HepG2 (cell line): Measurements from ENCODE around the gene ENO1. TPM values are rescaled to one million over a fixed set of nuclear protein-coding genes. Genes with fewer than 3 reads are reported as not detected.

Source experiments
- CENPT ChIP-seq: sonication (generic); formaldehyde crosslinking; IDR thresholded peaks from 2 replicates; pipeline ENCODE4 v1.8.0; 2022; ENCODE audit warnings: low read depth, mild to moderate bottlenecking, moderate library complexity, missing genetic modification reagents
- ETV5 ChIP-seq: IDR thresholded peaks from 2 replicates; pipeline ENCODE4 v1.6.1; 2018; ENCODE audit warnings: missing biosample characterization, missing genetic modification reagents, inconsistent platforms, borderline replicate concordance
- GMEB1 ChIP-seq: sonication (generic); formaldehyde crosslinking; IDR thresholded peaks from 2 replicates; pipeline ENCODE4 v1.5.1; 2020; ENCODE audit warnings: missing genetic modification reagents, mild to moderate bottlenecking, borderline replicate concordance
- HMGXB4 ChIP-seq, 2 experiments: sonication (generic) in 1 of 2; formaldehyde crosslinking in 1 of 2; IDR thresholded peaks; 2 replicates each; pipeline versions ENCODE4 v1.4.0 to v1.6.1; 2018 to 2020; ENCODE audit warnings: missing genetic modification reagents in 2 of 2, borderline replicate concordance in 1 of 2, low read depth in 1 of 2, mild to moderate bottlenecking in 1 of 2, missing biosample characterization in 1 of 2
- RFXANK ChIP-seq: IDR thresholded peaks from 2 replicates; pipeline ENCODE4 v1.6.1; 2016
- SETDB1 ChIP-seq: sonication (generic); formaldehyde crosslinking; IDR thresholded peaks from 2 replicates; pipeline ENCODE4 v1.5.1; 2020; ENCODE audit warnings: missing genetic modification reagents, mild to moderate bottlenecking, borderline replicate concordance
- ZNF17 ChIP-seq: sonication (generic); formaldehyde crosslinking; IDR thresholded peaks from 2 replicates; pipeline ENCODE4 v1.5.0; 2020; ENCODE audit warnings: mild to moderate bottlenecking, missing genetic modification reagents
- ZNF44 ChIP-seq: sonication (generic); formaldehyde crosslinking; IDR thresholded peaks from 2 replicates; pipeline ENCODE4 v1.5.1; 2020; ENCODE audit warnings: mild to moderate bottlenecking, missing genetic modification reagents
- ZNF552 ChIP-seq: sonication (generic); formaldehyde crosslinking; IDR thresholded peaks from 2 replicates; pipeline ENCODE4 v1.9.0; 2022; ENCODE audit warnings: missing genetic modification reagents, mild to moderate bottlenecking, borderline replicate concordance
- ZNF660 ChIP-seq: sonication (generic); formaldehyde crosslinking; IDR thresholded peaks from 2 replicates; pipeline ENCODE4 v1.5.1; 2020; ENCODE audit warnings: mild to moderate bottlenecking, low read depth, missing genetic modification reagents, borderline replicate concordance
- ZNF773 ChIP-seq: sonication (generic); formaldehyde crosslinking; IDR thresholded peaks from 2 replicates; pipeline ENCODE4 v1.4.0; 2020; ENCODE audit warnings: missing genetic modification reagents, borderline replicate concordance
- ZNF780A ChIP-seq: sonication (generic); formaldehyde crosslinking; IDR thresholded peaks from 2 replicates; pipeline ENCODE4 v1.8.0; 2022; ENCODE audit warnings: mild to moderate bottlenecking, missing genetic modification reagents, moderate library complexity
- polyA plus RNA-seq, 8 experiments: library from polyadenylated mRNA; depleted of rRNA in 3 of 8; stranded (reverse) in 7 of 8; unstranded in 1 of 8; fragments of >200 nt; fragmentation: Illumina TruSeq in 4 of 8; extraction: Trizol in 4 of 8; gene quantifications; 2 replicates each; pipeline versions ENCODE4 v1.2.1 to v1.2.3, GENCODE V29; 2011 to 2016; ENCODE audit warnings: low read depth in 4 of 8, missing spikeins in 1 of 8, mixed read lengths in 1 of 8; ENCODE audit not compliant: insufficient read depth in 1 of 8
- total RNA-seq, 5 experiments: library from RNA; depleted of rRNA; stranded (reverse); fragments of >200 nt; fragmentation: Illumina TruSeq; extraction: Trizol; gene quantifications; 2 replicates each; pipeline ENCODE4 v1.2.3, GENCODE V29; 2016; ENCODE audit warnings: low read depth in 1 of 5
- TF ChIP-seq, protein P1 (sequence below): sonication (generic); formaldehyde crosslinking; IDR thresholded peaks from 2 replicates; pipeline ENCODE4; 2020; ENCODE audit warnings: missing genetic modification reagents, mild to moderate bottlenecking, borderline replicate concordance
- TF ChIP-seq, protein P2 (sequence below): sonication (generic); formaldehyde crosslinking; IDR thresholded peaks from 2 replicates; pipeline ENCODE4 v1.5.1; 2020; ENCODE audit warnings: mild to moderate bottlenecking, missing genetic modification reagents, moderate library complexity
- TF ChIP-seq, protein P3 (sequence below): sonication (generic); formaldehyde crosslinking; IDR thresholded peaks from 2 replicates; pipeline ENCODE4 v1.5.0; 2020; ENCODE audit warnings: mild to moderate bottlenecking, missing genetic modification reagents, moderate library complexity

ENO1 gene
- total and polyA plus RNA-seq, 2 of the 13 experiments (the other 11 are each of a cell fraction or from before 2014, with no cell fraction given) = 1,559 to 3,103 TPM

DNA sequence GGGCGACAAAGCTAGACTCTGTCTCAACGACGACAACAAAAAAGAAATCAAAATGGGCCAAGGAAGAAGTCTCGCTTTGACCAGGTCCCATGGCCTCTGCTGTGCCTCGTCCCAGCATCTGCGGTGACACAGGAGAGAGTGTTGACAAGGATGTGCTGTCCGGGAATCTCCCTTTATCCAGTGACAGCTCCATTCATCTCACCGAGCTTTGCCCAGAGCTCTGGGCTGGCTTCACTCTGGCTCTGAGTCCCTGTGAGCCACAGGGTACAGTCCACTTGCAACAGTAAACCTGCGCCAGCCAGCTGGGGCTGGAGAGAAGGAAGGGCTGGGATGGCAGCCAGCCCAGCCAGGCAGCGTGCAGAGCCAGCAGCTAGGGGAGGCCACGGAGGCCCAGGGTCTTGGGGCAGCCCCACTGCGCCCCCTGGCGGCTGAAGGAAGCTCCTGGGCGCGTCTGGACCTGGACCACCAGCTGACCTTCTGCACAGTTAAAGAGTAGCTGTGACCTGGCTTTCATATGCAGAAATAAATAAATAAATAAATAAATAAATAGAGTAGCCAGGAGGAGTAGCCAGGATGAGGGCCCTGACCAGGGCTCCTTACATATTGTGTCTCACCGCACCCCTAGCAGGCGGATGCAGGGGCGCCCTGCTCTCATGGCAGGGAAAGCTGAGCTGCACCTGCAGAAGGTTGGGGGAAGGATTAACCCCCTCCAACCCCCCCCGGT is 29.7 kb downstream of the ENO1 start (continued):
- TF ChIP-seq HMGXB4 (CRISPR knock-in tag; IDR thresholded peaks at IDR 0.05; ENCODE audit: borderline replicate concordance in 1 of 2, low read depth in 1 of 2) (peak; percentile 71 to 86; a peak in 3 of 4 replicates), GMEB1 (CRISPR knock-in tag) (no peak), RFXANK (CRISPR knock-in tag) (no peak), ZNF17 (CRISPR knock-in tag) (no peak), ZNF660 (no peak), CENPT (CRISPR knock-in tag) (no peak), ZNF44 (CRISPR knock-in tag) (no peak), ZNF773 (no peak), ZNF552 (CRISPR knock-in tag) (no peak), ETV5 (CRISPR knock-in tag) (no peak; the same call in 1 of the 2 replicates), SETDB1 (CRISPR knock-in tag) (no peak), ZNF780A (no peak)
- TF ChIP-seq, protein P1, sequence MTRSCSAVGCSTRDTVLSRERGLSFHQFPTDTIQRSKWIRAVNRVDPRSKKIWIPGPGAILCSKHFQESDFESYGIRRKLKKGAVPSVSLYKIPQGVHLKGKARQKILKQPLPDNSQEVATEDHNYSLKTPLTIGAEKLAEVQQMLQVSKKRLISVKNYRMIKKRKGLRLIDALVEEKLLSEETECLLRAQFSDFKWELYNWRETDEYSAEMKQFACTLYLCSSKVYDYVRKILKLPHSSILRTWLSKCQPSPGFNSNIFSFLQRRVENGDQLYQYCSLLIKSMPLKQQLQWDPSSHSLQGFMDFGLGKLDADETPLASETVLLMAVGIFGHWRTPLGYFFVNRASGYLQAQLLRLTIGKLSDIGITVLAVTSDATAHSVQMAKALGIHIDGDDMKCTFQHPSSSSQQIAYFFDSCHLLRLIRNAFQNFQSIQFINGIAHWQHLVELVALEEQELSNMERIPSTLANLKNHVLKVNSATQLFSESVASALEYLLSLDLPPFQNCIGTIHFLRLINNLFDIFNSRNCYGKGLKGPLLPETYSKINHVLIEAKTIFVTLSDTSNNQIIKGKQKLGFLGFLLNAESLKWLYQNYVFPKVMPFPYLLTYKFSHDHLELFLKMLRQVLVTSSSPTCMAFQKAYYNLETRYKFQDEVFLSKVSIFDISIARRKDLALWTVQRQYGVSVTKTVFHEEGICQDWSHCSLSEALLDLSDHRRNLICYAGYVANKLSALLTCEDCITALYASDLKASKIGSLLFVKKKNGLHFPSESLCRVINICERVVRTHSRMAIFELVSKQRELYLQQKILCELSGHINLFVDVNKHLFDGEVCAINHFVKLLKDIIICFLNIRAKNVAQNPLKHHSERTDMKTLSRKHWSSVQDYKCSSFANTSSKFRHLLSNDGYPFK (CRISPR knock-in tag) = no peak
- TF ChIP-seq, protein P2, sequence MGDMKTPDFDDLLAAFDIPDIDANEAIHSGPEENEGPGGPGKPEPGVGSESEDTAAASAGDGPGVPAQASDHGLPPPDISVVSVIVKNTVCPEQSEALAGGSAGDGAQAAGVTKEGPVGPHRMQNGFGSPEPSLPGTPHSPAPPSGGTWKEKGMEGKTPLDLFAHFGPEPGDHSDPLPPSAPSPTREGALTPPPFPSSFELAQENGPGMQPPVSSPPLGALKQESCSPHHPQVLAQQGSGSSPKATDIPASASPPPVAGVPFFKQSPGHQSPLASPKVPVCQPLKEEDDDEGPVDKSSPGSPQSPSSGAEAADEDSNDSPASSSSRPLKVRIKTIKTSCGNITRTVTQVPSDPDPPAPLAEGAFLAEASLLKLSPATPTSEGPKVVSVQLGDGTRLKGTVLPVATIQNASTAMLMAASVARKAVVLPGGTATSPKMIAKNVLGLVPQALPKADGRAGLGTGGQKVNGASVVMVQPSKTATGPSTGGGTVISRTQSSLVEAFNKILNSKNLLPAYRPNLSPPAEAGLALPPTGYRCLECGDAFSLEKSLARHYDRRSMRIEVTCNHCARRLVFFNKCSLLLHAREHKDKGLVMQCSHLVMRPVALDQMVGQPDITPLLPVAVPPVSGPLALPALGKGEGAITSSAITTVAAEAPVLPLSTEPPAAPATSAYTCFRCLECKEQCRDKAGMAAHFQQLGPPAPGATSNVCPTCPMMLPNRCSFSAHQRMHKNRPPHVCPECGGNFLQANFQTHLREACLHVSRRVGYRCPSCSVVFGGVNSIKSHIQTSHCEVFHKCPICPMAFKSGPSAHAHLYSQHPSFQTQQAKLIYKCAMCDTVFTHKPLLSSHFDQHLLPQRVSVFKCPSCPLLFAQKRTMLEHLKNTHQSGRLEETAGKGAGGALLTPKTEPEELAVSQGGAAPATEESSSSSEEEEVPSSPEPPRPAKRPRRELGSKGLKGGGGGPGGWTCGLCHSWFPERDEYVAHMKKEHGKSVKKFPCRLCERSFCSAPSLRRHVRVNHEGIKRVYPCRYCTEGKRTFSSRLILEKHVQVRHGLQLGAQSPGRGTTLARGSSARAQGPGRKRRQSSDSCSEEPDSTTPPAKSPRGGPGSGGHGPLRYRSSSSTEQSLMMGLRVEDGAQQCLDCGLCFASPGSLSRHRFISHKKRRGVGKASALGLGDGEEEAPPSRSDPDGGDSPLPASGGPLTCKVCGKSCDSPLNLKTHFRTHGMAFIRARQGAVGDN (CRISPR knock-in tag) = peak; percentile 86
- TF ChIP-seq, protein P3, sequence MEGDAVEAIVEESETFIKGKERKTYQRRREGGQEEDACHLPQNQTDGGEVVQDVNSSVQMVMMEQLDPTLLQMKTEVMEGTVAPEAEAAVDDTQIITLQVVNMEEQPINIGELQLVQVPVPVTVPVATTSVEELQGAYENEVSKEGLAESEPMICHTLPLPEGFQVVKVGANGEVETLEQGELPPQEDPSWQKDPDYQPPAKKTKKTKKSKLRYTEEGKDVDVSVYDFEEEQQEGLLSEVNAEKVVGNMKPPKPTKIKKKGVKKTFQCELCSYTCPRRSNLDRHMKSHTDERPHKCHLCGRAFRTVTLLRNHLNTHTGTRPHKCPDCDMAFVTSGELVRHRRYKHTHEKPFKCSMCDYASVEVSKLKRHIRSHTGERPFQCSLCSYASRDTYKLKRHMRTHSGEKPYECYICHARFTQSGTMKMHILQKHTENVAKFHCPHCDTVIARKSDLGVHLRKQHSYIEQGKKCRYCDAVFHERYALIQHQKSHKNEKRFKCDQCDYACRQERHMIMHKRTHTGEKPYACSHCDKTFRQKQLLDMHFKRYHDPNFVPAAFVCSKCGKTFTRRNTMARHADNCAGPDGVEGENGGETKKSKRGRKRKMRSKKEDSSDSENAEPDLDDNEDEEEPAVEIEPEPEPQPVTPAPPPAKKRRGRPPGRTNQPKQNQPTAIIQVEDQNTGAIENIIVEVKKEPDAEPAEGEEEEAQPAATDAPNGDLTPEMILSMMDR (CRISPR knock-in tag) = peak; percentile 94
